Muscle of leg (tissue), 11 donors: Measurements from ENCODE around the gene LACTB. TPM values are rescaled to one million over a fixed set of nuclear protein-coding genes. Genes with fewer than 3 reads are reported as not detected.

Experiments
- DNase-seq: peaks from one replicate; pipeline ENCODE4 v3.0.0; 2013
- H3K27ac ChIP-seq: one replicate; pipeline ENCODE4 v1.5.1; 2013; ENCODE audit warnings: mild to moderate bottlenecking, low read length, control low read depth
- H3K27me3 ChIP-seq: one replicate; pipeline ENCODE4 v1.6.1; 2013; ENCODE audit warnings: low read length; ENCODE audit not compliant: control insufficient read depth, insufficient read depth
- H3K36me3 ChIP-seq: one replicate; pipeline ENCODE4 v1.6.1; 2013; ENCODE audit warnings: low read length; ENCODE audit not compliant: control insufficient read depth, insufficient read depth
- H3K4me1 ChIP-seq: one replicate; pipeline ENCODE4 v1.6.1; 2013; ENCODE audit warnings: low read length; ENCODE audit not compliant: control insufficient read depth, insufficient read depth
- H3K4me3 ChIP-seq: one replicate; pipeline ENCODE4 v1.5.1; 2013; ENCODE audit warnings: low read length, control low read depth
- H3K9me3 ChIP-seq: replicated peaks from 2 replicates; pipeline ENCODE4 v1.6.1; 2013; ENCODE audit warnings: low read depth, low read length; ENCODE audit not compliant: control insufficient read depth
- WGBS: methylation state at CpG from one replicate; pipeline ENCODE4 v1.1.5; 2013; ENCODE audit warnings: missing lambda C conversion rate; ENCODE audit not compliant: insufficient coverage; 5-methylcytosine and 5-hydroxymethylcytosine counted together
- polyA plus RNA-seq, 8 donors: library from polyadenylated mRNA; unstranded; fragments of 120-200 nt; gene quantifications; one replicate each; pipeline versions ENCODE4 v1.2.1 to v1.2.3, GENCODE V29; 2013; ENCODE audit warnings: inconsistent platforms in 1 of 8, low replicate concordance in 1 of 8; ENCODE audit not compliant: insufficient read length in 8 of 8, insufficient read depth in 1 of 8
- total RNA-seq: library from RNA; stranded (reverse); fragments of 120-200 nt; gene quantifications from one replicate; pipeline ENCODE4 v1.2.4, GENCODE V29; 2013

Gene LACTB
- total and polyA plus RNA-seq, 9 donors: 13.4 to 15.5 (median 14.7) TPM

DNA sequence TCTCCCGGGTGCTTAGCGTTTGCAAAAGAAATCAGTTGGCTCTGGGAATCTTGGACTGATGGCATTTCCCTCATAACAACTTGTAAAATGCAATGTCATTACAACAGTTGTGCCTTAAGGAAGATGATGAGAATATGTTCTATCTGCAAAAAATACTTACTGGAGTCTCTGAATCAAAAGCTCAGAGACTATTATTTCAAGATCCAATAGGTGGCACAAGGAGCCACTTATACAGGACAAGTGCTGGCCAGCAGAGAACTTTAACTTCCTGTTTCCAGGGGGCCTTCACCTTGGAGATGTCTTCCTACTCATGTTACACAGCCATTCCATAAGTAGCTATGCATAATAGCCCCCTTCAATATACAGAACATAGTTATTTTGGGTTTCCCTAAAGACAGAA is 44.6 kb downstream of the LACTB start:
- H3K36me3 ChIP-seq: no peaks in the 10 kb centered on the region
- H3K4me1 ChIP-seq: peaks cover 10% of the 10 kb centered on the region
- H3K27ac ChIP-seq: no peak overlapping the region
- H3K4me3 ChIP-seq: no peak overlapping the region
- H3K9me3 ChIP-seq: no peaks in the 10 kb centered on the region
- WGBS: no CpG with 5 or more reads among the region's 2 CpGs
- DNase-seq: no peak
- no peaks in the 10 kb centered on the region for H3K27me3 ChIP-seq

DNA sequence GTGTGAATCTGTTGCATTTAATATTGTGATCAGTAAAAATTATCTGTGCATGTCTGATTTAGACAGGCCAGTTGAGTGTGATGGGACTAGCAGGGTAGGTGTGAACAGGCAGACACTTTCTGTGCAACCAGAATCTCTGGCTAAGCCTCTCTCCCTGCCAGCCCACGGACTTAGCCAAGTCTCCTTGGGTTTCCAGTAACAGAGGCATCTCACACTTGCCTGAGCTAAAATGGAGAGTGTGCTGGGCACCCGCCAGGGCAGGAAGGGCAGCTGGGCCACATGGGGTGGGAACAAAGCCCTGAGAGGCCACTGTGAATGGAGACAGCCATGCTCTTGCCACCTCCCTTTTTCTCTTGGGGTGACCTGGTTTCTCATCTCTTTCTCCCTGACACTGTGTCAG is 48.1 kb downstream of the LACTB start:
- H3K27ac ChIP-seq: no peak overlapping the region
- H3K9me3 ChIP-seq: no peaks in the 10 kb centered on the region
- H3K4me1 ChIP-seq: peaks cover 20% of the 10 kb centered on the region
- H3K27me3 ChIP-seq: no peaks in the 10 kb centered on the region
- DNase-seq: peak; percentile 50
- H3K4me3 ChIP-seq: no peak overlapping the region
- 61% methylated on average over 2 of the region's 2 CpGs for WGBS
- H3K36me3 ChIP-seq: no peaks in the 10 kb centered on the region

DNA sequence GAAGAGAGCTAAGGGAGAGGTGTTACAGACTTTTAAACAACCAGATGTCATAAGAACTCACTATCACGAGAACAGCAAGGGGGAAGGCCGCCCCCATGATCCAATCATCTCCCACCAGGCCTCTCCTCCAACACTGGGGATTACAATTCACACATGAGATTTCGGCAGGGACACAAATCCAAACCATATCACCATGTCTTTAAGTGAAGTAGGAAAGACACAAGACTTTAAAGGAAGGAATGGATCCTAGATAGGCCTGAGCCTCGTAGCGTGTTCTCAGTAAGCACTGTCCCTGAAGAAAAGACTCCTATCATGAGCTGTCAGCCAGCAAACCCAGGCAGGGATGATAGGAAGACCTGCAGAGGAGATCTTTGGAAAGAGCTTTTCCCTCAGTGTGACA is 50.7 kb downstream of the LACTB start:
- DNase-seq: no peak
- H3K36me3 ChIP-seq: no peaks in the 10 kb centered on the region
- H3K4me1 ChIP-seq: peaks cover 20% of the 10 kb centered on the region
- no peaks in the 10 kb centered on the region for H3K27me3 ChIP-seq
- no peak overlapping the region for H3K4me3 ChIP-seq
- WGBS: 100% methylated on average over 2 of the region's 5 CpGs
- H3K9me3 ChIP-seq: no peaks in the 10 kb centered on the region
- H3K27ac ChIP-seq: no peak overlapping the region

DNA sequence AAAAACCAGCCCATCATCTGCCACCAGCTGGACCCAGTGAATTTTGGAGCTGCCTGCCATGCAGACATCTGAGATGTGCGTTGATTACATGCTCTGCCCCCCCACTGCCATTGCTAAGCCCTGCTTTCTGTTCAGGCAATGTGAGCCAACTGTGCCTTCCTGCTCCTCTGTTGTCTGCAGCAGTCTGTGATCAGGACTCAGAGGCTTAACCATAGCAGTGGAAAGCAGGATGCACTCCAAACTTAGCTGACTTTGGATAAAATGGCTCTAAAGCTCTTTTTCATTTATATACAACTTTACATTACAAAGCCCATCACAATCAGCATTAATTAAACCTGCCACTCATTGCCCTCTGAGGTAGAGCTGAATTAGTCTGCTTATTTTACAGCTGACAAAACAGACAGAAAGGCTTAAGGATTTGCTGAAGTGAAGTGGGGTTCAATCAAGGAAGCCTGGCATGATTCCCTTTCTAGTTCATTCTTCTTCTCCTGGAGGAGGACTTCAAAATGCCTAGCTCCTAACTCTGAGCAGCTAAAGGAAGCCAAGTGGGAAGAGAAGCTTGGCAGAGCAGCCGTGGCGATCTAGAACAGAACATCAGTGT is 51.3 kb downstream of the LACTB start:
- Histone ChIP-seq H3K36me3 (no peaks in the 10 kb centered on the region), H3K9me3 (no peaks in the 10 kb centered on the region), H3K4me1 (peaks cover 20% of the 10 kb centered on the region), H3K27ac (no peak overlapping the region), H3K27me3 (no peaks in the 10 kb centered on the region), H3K4me3 (no peak overlapping the region)
- DNase-seq: peak; percentile 59
- WGBS: 67% methylated on average over 1 of the region's 3 CpGs

DNA sequence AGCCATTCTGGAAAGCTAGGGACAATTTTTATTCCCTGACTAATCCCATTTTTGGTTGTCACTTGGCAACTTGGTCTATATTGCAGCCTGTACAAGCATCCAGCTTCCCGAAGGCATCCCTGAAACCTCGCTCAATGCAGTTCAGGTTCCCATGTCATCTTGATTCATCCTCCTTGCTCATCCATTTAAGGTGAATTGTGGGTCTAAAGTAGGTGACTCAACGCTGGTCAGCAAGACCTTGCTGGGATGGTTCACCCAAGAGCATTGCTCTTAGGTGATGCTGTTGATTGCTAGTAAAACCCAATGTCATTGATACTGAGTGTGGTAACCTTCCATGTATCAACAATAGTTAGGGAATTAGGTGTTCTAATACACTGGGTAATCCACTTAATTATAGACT is 54.6 kb downstream of the LACTB start:
- Histone ChIP-seq H3K4me3 (no peak overlapping the region), H3K9me3 (no peaks in the 10 kb centered on the region), H3K27ac (no peak overlapping the region), H3K4me1 (peaks cover 10% of the 10 kb centered on the region), H3K27me3 (no peaks in the 10 kb centered on the region), H3K36me3 (no peaks in the 10 kb centered on the region)
- no CpG with 5 or more reads among the region's 3 CpGs for WGBS
- no peak for DNase-seq

DNA sequence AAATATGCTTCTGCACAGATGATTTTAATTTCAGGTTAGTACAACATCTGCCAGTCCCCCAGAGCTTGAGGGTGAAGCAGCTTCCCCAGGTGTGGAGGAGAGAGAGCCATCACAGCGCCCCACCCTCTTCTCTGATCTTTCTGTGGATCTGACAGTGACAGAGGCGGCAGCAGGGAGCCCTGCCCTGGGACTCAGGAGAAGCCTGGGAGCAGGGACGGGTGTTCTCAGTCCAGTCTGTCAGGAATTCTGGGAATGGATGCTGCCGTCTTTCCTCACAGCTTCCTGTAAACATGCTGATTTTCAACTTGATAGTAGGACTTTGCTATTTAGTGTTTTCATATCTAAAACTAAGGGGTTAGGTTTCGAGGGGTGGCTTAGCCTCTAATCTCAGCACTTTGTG is 56.4 kb downstream of the LACTB start:
- H3K27me3 ChIP-seq: no peaks in the 10 kb centered on the region
- no peaks in the 10 kb centered on the region for H3K36me3 ChIP-seq
- no peak overlapping the region for H3K4me3 ChIP-seq
- DNase-seq: no peak
- H3K4me1 ChIP-seq: peaks cover 4% of the 10 kb centered on the region
- H3K9me3 ChIP-seq: no peaks in the 10 kb centered on the region
- no peak overlapping the region for H3K27ac ChIP-seq
- 35% methylated on average over 3 of the region's 5 CpGs for WGBS

DNA sequence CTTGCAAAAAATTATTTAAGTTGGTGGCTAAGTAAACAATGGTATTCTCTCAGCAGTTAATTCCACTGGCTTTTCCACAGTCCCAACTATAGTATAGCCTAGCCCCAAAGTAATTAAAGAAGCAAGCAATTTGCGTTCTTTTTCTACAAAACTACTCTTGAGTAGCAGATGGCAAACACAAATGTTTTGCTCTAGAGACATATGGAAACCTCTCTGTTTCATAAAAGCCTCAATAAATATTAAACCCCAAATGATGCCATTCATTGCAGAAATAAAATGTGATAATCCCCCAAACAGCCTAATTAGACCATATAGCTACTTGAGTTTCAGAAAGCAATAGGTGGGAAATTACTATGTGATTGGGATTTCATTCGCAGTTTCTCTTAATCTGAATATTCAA is 59.1 kb downstream of the LACTB start:
- no peak overlapping the region for H3K27ac ChIP-seq
- no peak for DNase-seq
- no peak overlapping the region for H3K4me3 ChIP-seq
- WGBS: no CpG with 5 or more reads among the region's 2 CpGs
- no peaks in the 10 kb centered on the region for H3K27me3 ChIP-seq
- no peaks in the 10 kb centered on the region for H3K9me3 ChIP-seq
- no peaks in the 10 kb centered on the region for H3K36me3 ChIP-seq
- H3K4me1 ChIP-seq: peaks cover 3% of the 10 kb centered on the region

DNA sequence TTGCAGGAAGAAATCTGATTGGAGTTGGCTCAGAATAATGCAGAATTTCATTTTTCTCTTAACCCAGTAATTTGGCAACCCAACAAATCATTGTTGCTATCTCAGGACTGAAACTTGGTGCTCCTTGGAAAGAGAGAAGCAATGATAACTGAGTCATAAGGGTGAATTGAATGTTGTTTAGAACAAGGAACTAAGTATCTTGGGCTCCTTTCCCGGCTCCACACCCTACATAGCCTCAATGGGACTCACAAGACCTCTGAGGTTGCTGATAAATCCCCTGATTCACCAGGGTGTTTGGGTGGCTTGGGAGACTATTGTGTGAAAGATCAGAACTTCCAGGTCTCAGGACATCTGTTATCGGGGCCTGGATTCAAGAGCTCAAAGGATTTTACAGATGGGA is 60.0 kb downstream of the LACTB start:
- no peaks in the 10 kb centered on the region for H3K36me3 ChIP-seq
- no CpG with 5 or more reads among the region's 2 CpGs for WGBS

DNA sequence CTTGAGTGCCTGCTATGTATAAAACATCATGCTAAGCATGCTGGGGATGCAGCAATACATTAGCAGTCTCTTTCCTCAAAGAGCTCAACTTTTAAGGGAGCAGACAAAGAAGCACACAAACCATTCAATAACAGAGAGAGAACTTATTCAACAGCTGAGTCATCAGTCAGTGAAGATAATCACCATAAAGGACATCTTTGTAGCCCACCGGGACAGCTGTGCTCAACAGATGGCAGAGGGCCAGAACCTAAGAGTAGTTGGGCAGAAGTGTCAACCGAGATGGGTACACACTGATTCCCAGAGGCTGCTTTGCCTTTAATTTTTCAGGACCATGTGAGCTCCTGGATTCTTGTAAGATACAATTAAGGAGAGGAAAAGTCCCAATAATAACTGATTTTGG is 63.5 kb downstream of the LACTB start:
- no peaks in the 10 kb centered on the region for H3K36me3 ChIP-seq
- DNase-seq: peak; percentile 52
- 50% methylated on average over 1 of the region's 2 CpGs for WGBS

More for the DNA sequence above, 60.0 kb downstream of the LACTB start:
- no peak overlapping the region for H3K4me3 ChIP-seq
- H3K9me3 ChIP-seq: no peaks in the 10 kb centered on the region
- no peak for DNase-seq
- H3K27me3 ChIP-seq: no peaks in the 10 kb centered on the region
- no peak overlapping the region for H3K27ac ChIP-seq
- H3K4me1 ChIP-seq: peaks cover 3% of the 10 kb centered on the region

DNA sequence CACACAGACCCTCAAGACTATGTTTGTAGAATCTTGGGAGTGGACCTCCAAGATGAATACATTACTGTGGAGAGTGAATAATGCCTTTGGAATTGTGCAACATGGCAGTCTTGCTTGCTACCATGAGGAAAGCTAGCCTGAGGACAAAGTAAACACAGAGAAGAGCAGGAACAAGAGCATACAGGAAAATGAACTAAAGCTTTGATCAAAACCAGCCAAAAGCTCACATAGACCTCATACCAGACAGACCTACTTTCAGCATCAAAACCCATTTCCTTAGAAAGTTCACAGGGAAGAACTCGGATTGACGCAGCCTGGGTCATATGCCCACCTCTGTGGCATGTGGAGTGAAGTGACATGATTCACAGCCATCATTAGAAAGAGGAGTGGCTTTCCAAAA is 64.4 kb downstream of the LACTB start:
- Histone ChIP-seq H3K4me3 (no peak overlapping the region), H3K9me3 (no peaks in the 10 kb centered on the region), H3K27ac (no peak overlapping the region), H3K4me1 (peaks cover 10% of the 10 kb centered on the region), H3K27me3 (no peaks in the 10 kb centered on the region), H3K36me3 (no peaks in the 10 kb centered on the region)
- WGBS: 100% methylated on average over 2 of the region's 2 CpGs
- no peak for DNase-seq

More for the DNA sequence above, 63.5 kb downstream of the LACTB start:
- Histone ChIP-seq H3K27ac (no peak overlapping the region), H3K9me3 (no peaks in the 10 kb centered on the region), H3K4me1 (peaks cover 10% of the 10 kb centered on the region), H3K4me3 (no peak overlapping the region), H3K27me3 (no peaks in the 10 kb centered on the region)
